ENCODE results near the gene RHAG. TPM values are rescaled to one million over a fixed set of nuclear protein-coding genes. Genes with fewer than 3 reads are reported as not detected.

Gene RHAG
- total and polyA plus RNA-seq, 2 donors: 0.39 to 2.8 TPM

GRCh38 chr6:49646130-49646824 lies 9.6 kb upstream of the RHAG start:
- Histone ChIP-seq H3K27ac (ENCODE audit: low read depth in 1 of 2, low read length in 1 of 2) (no peak overlapping the region), H3K4me3 (ENCODE audit: low read length in 2 of 2) (no peak overlapping the region), H3K4me1 (ENCODE audit: control insufficient read depth in 2 of 2, insufficient read depth in 2 of 2, low read length in 2 of 2) (no peaks in the 10 kb centered on the region), H3K9me3 (ENCODE audit: control insufficient read depth in 2 of 2, insufficient read depth in 1 of 2, low read length in 1 of 2) (no peaks in the 10 kb centered on the region), H3K36me3 (ENCODE audit: control insufficient read depth in 2 of 2, insufficient read depth in 2 of 2, low read length in 1 of 2) (no peaks in the 10 kb centered on the region), H3K27me3 (ENCODE audit: control insufficient read depth in 2 of 2, insufficient read depth in 1 of 2, low read length in 1 of 2) (no peaks in the 10 kb centered on the region)
- DNase-seq (ENCODE audit: low read depth in 6 of 9, low spot score in 9 of 9): no peak
- 80% methylated on average over 3 of the region's 3 CpGs for WGBS

GRCh38 chr6:49645139-49645538 lies 8.5 kb upstream of the RHAG start:
- H3K36me3 ChIP-seq (ENCODE audit: control insufficient read depth in 2 of 2, insufficient read depth in 2 of 2, low read length in 1 of 2): no peaks in the 10 kb centered on the region
- 95% methylated on average over 3 of the region's 3 CpGs for WGBS
- no peak for DNase-seq (ENCODE audit: low read depth in 6 of 9, low spot score in 9 of 9)
- H3K4me1 ChIP-seq (ENCODE audit: control insufficient read depth in 2 of 2, insufficient read depth in 2 of 2, low read length in 2 of 2): no peaks in the 10 kb centered on the region
- H3K27me3 ChIP-seq (ENCODE audit: control insufficient read depth in 2 of 2, insufficient read depth in 1 of 2, low read length in 1 of 2): no peaks in the 10 kb centered on the region
- no peaks in the 10 kb centered on the region for H3K9me3 ChIP-seq (ENCODE audit: control insufficient read depth in 2 of 2, insufficient read depth in 1 of 2, low read length in 1 of 2)
- H3K27ac ChIP-seq (ENCODE audit: low read depth in 1 of 2, low read length in 1 of 2): no peak overlapping the region
- H3K4me3 ChIP-seq (ENCODE audit: low read length in 2 of 2): no peak overlapping the region

- H3K27ac ChIP-seq (ENCODE audit: low read depth in 1 of 2, low read length in 1 of 2): no peak overlapping the region
- H3K4me1 ChIP-seq (ENCODE audit: control insufficient read depth in 2 of 2, insufficient read depth in 2 of 2, low read length in 2 of 2): no peaks in the 10 kb centered on the region
- WGBS: 90% methylated on average over 5 of the region's 5 CpGs
- H3K36me3 ChIP-seq (ENCODE audit: control insufficient read depth in 2 of 2, insufficient read depth in 2 of 2, low read length in 1 of 2): no peaks in the 10 kb centered on the region
- no peak for DNase-seq (ENCODE audit: low read depth in 6 of 9, low spot score in 9 of 9)
- H3K27me3 ChIP-seq (ENCODE audit: control insufficient read depth in 2 of 2, insufficient read depth in 1 of 2, low read length in 1 of 2): no peaks in the 10 kb centered on the region
- no peak overlapping the region for H3K4me3 ChIP-seq (ENCODE audit: low read length in 2 of 2)
- no peaks in the 10 kb centered on the region for H3K9me3 ChIP-seq (ENCODE audit: control insufficient read depth in 2 of 2, insufficient read depth in 1 of 2, low read length in 1 of 2)
Observed at GRCh38 chr6:49639177-49639817, 2.7 kb upstream of the RHAG start.

- no peaks in the 10 kb centered on the region for H3K27me3 ChIP-seq (ENCODE audit: control insufficient read depth in 2 of 2, insufficient read depth in 1 of 2, low read length in 1 of 2)
- DNase-seq (ENCODE audit: low read depth in 6 of 9, low spot score in 9 of 9): no peak
- no peak overlapping the region for H3K4me3 ChIP-seq (ENCODE audit: low read length in 2 of 2)
- no peaks in the 10 kb centered on the region for H3K36me3 ChIP-seq (ENCODE audit: control insufficient read depth in 2 of 2, insufficient read depth in 2 of 2, low read length in 1 of 2)
- WGBS: 95% methylated on average over 3 of the region's 3 CpGs
- no peak overlapping the region for H3K27ac ChIP-seq (ENCODE audit: low read depth in 1 of 2, low read length in 1 of 2)
- no peaks in the 10 kb centered on the region for H3K9me3 ChIP-seq (ENCODE audit: control insufficient read depth in 2 of 2, insufficient read depth in 1 of 2, low read length in 1 of 2)
- H3K4me1 ChIP-seq (ENCODE audit: control insufficient read depth in 2 of 2, insufficient read depth in 2 of 2, low read length in 2 of 2): no peaks in the 10 kb centered on the region
Observed at GRCh38 chr6:49637350-49637731, 702 bp upstream of the RHAG start.

GRCh38 chr6:49635978-49636712 lies 494 bp downstream of the RHAG start:
- 94% methylated on average over 5 of the region's 5 CpGs for WGBS
- Histone ChIP-seq H3K36me3 (ENCODE audit: control insufficient read depth in 2 of 2, insufficient read depth in 2 of 2, low read length in 1 of 2) (no peaks in the 10 kb centered on the region), H3K27me3 (ENCODE audit: control insufficient read depth in 2 of 2, insufficient read depth in 1 of 2, low read length in 1 of 2) (no peaks in the 10 kb centered on the region), H3K4me3 (ENCODE audit: low read length in 2 of 2) (no peak overlapping the region), H3K27ac (ENCODE audit: low read depth in 1 of 2, low read length in 1 of 2) (no peak overlapping the region), H3K9me3 (ENCODE audit: control insufficient read depth in 2 of 2, insufficient read depth in 1 of 2, low read length in 1 of 2) (no peaks in the 10 kb centered on the region), H3K4me1 (ENCODE audit: control insufficient read depth in 2 of 2, insufficient read depth in 2 of 2, low read length in 2 of 2) (no peaks in the 10 kb centered on the region)
- no peak for DNase-seq (ENCODE audit: low read depth in 6 of 9, low spot score in 9 of 9)

- no peak overlapping the region for H3K27ac ChIP-seq (ENCODE audit: low read depth in 1 of 2, low read length in 1 of 2)
- no peak for DNase-seq (ENCODE audit: low read depth in 6 of 9, low spot score in 9 of 9)
Observed at GRCh38 chr6:49635480-49635879, 1.2 kb downstream of the RHAG start.

GRCh38 chr6:49634836-49635218 lies 1.8 kb downstream of the RHAG start:
- Histone ChIP-seq H3K4me3 (ENCODE audit: low read length in 2 of 2) (no peak overlapping the region), H3K27me3 (ENCODE audit: control insufficient read depth in 2 of 2, insufficient read depth in 1 of 2, low read length in 1 of 2) (no peaks in the 10 kb centered on the region), H3K4me1 (ENCODE audit: control insufficient read depth in 2 of 2, insufficient read depth in 2 of 2, low read length in 2 of 2) (no peaks in the 10 kb centered on the region), H3K27ac (ENCODE audit: low read depth in 1 of 2, low read length in 1 of 2) (no peak overlapping the region), H3K36me3 (ENCODE audit: control insufficient read depth in 2 of 2, insufficient read depth in 2 of 2, low read length in 1 of 2) (no peaks in the 10 kb centered on the region), H3K9me3 (ENCODE audit: control insufficient read depth in 2 of 2, insufficient read depth in 1 of 2, low read length in 1 of 2) (no peaks in the 10 kb centered on the region)
- 96% methylated on average over 3 of the region's 3 CpGs for WGBS
- no peak for DNase-seq (ENCODE audit: low read depth in 6 of 9, low spot score in 9 of 9)

More at GRCh38 chr6:49635480-49635879, 1.2 kb downstream of the RHAG start:
- H3K36me3 ChIP-seq (ENCODE audit: control insufficient read depth in 2 of 2, insufficient read depth in 2 of 2, low read length in 1 of 2): no peaks in the 10 kb centered on the region
- no peak overlapping the region for H3K4me3 ChIP-seq (ENCODE audit: low read length in 2 of 2)
- H3K9me3 ChIP-seq (ENCODE audit: control insufficient read depth in 2 of 2, insufficient read depth in 1 of 2, low read length in 1 of 2): no peaks in the 10 kb centered on the region
- H3K4me1 ChIP-seq (ENCODE audit: control insufficient read depth in 2 of 2, insufficient read depth in 2 of 2, low read length in 2 of 2): no peaks in the 10 kb centered on the region
- H3K27me3 ChIP-seq (ENCODE audit: control insufficient read depth in 2 of 2, insufficient read depth in 1 of 2, low read length in 1 of 2): no peaks in the 10 kb centered on the region

GRCh38 chr6:49634092-49634835 lies 2.4 kb downstream of the RHAG start:
- Histone ChIP-seq H3K4me3 (ENCODE audit: low read length in 2 of 2) (no peak overlapping the region), H3K27me3 (ENCODE audit: control insufficient read depth in 2 of 2, insufficient read depth in 1 of 2, low read length in 1 of 2) (no peaks in the 10 kb centered on the region), H3K36me3 (ENCODE audit: control insufficient read depth in 2 of 2, insufficient read depth in 2 of 2, low read length in 1 of 2) (no peaks in the 10 kb centered on the region), H3K9me3 (ENCODE audit: control insufficient read depth in 2 of 2, insufficient read depth in 1 of 2, low read length in 1 of 2) (no peaks in the 10 kb centered on the region), H3K4me1 (ENCODE audit: control insufficient read depth in 2 of 2, insufficient read depth in 2 of 2, low read length in 2 of 2) (no peaks in the 10 kb centered on the region), H3K27ac (ENCODE audit: low read depth in 1 of 2, low read length in 1 of 2) (no peak overlapping the region)
- WGBS: 94% methylated on average over 6 of the region's 6 CpGs
- DNase-seq (ENCODE audit: low read depth in 6 of 9, low spot score in 9 of 9): no peak

- Histone ChIP-seq H3K4me1 (ENCODE audit: control insufficient read depth in 2 of 2, insufficient read depth in 2 of 2, low read length in 2 of 2) (no peaks in the 10 kb centered on the region), H3K4me3 (ENCODE audit: low read length in 2 of 2) (no peak overlapping the region), H3K27me3 (ENCODE audit: control insufficient read depth in 2 of 2, insufficient read depth in 1 of 2, low read length in 1 of 2) (no peaks in the 10 kb centered on the region), H3K9me3 (ENCODE audit: control insufficient read depth in 2 of 2, insufficient read depth in 1 of 2, low read length in 1 of 2) (no peaks in the 10 kb centered on the region), H3K27ac (ENCODE audit: low read depth in 1 of 2, low read length in 1 of 2) (no peak overlapping the region), H3K36me3 (ENCODE audit: control insufficient read depth in 2 of 2, insufficient read depth in 2 of 2, low read length in 1 of 2) (no peaks in the 10 kb centered on the region)
- WGBS: 96% methylated on average over 2 of the region's 2 CpGs
- no peak for DNase-seq (ENCODE audit: low read depth in 6 of 9, low spot score in 9 of 9)
Observed at GRCh38 chr6:49633541-49633940, 3.1 kb downstream of the RHAG start.

Measured in thymus (tissue), 11 donors.